Retinal pigment epithelial cell (primary cell): ENCODE data around the gene LNX2.

Experiments
- DNase-seq: peaks from one replicate; pipeline ENCODE4 v3.0.0-alpha.2; 2010; ENCODE audit warnings: low read depth
- H3K4me3 ChIP-seq: 2 replicates; pipeline ENCODE4 v1.5.1; 2011; ENCODE audit warnings: mild to moderate bottlenecking, low read length, control low read depth, moderate library complexity
- TF ChIP-seq, protein P1 (sequence below): conservative IDR thresholded peaks from 2 replicates; pipeline ENCODE4 v1.5.1; 2011; ENCODE audit warnings: low read depth, low read length, control low read depth, inconsistent platforms

The LNX2 gene

DNA sequence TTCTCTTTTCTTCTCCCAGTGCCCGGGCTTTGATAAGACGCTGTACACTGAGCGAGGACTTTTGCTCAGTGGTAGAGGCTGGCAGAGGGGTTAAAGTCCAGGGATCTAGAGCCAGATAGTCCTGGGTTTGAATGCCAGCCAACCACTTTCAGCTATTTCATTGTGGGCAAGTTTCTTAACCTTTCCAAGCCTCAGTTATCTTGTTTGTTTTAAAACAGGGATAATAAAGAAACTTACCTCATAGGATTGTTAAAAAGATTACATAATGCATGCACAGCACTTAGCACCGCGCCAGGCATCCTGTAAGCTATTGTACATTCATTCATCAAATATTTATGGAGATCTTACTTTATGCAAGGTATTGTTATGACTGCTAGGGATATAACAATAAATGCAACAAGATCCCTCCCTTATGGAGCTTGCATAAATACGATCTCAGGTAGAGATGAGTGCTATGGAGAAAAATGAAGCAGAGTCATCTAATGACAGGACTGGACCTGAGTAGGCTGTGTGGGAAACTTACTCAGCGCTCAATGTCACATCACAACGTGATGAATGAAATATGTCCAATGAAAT is 70.8 kb downstream of the LNX2 start:
- TF ChIP-seq, protein P1, sequence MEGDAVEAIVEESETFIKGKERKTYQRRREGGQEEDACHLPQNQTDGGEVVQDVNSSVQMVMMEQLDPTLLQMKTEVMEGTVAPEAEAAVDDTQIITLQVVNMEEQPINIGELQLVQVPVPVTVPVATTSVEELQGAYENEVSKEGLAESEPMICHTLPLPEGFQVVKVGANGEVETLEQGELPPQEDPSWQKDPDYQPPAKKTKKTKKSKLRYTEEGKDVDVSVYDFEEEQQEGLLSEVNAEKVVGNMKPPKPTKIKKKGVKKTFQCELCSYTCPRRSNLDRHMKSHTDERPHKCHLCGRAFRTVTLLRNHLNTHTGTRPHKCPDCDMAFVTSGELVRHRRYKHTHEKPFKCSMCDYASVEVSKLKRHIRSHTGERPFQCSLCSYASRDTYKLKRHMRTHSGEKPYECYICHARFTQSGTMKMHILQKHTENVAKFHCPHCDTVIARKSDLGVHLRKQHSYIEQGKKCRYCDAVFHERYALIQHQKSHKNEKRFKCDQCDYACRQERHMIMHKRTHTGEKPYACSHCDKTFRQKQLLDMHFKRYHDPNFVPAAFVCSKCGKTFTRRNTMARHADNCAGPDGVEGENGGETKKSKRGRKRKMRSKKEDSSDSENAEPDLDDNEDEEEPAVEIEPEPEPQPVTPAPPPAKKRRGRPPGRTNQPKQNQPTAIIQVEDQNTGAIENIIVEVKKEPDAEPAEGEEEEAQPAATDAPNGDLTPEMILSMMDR: no peak
- no peak overlapping the region for H3K4me3 ChIP-seq
- DNase-seq: no peak

DNA sequence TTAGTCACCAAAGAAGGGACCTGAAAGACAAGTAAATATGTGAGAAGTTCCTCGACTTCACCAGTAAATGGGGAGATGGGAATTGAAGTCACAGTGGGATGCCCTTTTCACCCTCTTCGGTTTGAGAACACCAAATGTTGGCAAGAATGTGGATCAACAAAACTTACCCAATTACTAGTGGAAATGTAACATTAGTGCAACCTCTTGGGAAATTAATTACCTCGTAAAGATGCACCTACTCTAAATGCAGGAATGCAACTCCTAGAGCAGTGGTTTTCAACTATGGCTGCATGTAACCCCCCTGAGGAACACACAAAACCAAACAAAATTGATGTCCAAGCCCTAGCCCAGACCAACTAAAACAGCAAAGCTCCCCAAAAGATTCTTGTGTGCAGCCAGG is 78.1 kb downstream of the LNX2 start:
- no peak overlapping the region for H3K4me3 ChIP-seq
- DNase-seq: no peak
- TF ChIP-seq, protein P1: no peak

DNA sequence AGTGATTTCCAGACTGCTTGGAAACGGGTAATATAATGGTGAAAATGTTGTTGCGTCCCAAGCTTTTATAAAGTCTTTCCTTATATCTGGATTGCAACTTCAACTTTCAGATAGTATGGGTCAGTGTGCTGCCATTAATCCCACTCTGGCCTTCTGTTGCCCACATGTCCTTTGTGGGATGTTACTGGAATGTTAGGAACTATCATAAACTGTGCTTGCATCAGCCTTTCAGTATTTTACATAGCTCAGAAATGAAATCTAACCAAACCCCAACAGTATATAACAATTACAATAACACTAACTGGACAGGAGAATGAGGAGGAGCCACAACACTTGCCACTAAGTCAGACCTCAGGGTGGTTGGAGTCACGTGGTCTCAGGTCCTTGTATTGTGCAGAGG is 78.9 kb downstream of the LNX2 start:
- DNase-seq: no peak
- TF ChIP-seq, protein P1: no peak
- no peak overlapping the region for H3K4me3 ChIP-seq

DNA sequence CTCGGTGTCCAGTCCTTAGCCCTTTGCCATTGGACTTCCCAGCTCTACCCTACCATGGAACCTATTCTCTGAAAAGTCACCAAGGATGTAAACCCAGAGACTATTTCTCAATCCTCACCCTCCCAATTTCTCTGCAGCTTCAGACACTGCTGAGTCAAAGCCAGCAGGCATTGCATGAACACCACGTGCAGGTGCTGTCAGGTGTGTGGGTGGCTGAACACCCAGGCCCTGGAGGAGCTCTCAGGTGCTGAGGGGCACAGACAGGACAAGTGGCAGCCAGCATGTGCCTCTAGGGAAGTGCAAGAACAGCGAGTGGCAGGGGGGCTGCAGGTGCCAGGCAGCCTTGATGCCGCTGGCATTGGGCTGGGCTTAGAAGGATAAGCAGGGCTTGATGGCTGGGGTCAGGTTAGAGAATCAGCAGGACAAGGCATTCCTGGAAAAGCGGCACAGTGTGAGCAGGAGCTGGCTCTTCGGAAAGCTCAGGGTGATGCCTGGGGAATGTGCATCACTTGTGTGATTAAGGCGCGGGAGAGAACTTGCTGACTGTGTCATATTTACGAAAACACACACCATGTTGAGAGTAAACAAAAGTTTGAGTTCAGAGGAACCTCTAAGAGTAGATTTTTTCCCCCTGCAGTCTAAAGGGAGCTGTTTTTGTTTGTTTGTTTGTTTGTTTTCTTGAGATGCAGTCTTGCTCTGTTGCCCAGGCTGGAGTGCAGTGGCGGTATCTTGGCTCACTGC is 83.8 kb downstream of the LNX2 start:
- TF ChIP-seq, protein P1: no peak
- no peak overlapping the region for H3K4me3 ChIP-seq
- DNase-seq: no peak

DNA sequence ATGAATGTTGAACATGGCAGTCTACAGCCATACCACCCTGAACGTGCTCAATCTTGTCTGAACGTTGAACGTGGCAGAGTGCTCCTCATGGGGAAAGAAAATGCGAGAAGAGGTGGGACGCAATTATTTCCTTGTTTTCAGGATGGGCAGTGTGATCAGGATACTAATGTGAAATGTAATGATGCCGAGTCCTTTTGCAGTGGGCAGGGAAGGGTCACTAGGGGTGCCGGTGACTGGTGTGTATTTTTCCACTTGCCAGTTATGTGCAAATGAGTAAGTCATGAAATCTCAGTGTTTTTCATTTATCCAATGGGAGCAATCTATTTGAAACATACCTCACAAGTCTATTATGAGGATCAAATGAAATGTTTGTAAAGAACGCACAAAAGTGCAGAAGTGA is 84.8 kb downstream of the LNX2 start:
- TF ChIP-seq, protein P1: peak; percentile 42
- DNase-seq: no peak
- no peak overlapping the region for H3K4me3 ChIP-seq

DNA sequence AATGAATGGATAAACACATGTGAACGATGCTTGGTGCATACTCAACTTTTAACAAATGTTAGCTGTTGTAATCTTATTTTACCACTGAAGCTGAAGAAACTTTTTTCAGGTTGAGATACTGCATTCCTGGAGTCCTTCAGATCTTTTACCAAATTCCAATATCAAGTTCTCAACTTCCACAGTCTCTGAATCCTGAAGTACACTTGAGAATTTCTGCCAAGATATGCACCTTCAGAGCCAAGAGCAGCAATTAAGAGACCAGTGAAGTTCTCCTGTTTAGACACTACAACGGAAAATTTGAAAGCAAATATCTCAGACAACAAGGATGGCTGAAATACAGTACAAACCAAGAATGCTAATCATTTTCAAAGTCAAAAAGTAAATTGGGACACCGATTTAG is 85.3 kb downstream of the LNX2 start:
- no peak for DNase-seq
- TF ChIP-seq, protein P1: no peak
- H3K4me3 ChIP-seq: no peak overlapping the region
